Trophoblast cell (in vitro differentiated cells and primary cell): Measurements from ENCODE around the gene TRIM45.
A peak's percentile ranks its signal among the peaks of the same experiment; 100 is the strongest.
"Not testable (repeated sequence)": the region's sequence is repeated elsewhere in the genome, so short reads cannot be mapped to it uniquely, and the experiment has no call there.

Experiments
- DNase-seq, 2 donors: peaks; one replicate each; pipeline ENCODE4 v3.0.0-alpha.2; 2016
- H2AFZ ChIP-seq: 2 replicates; pipeline ENCODE4 v1.6.1; 2013; ENCODE audit warnings: low read length, moderate library complexity, mild to moderate bottlenecking; ENCODE audit not compliant: insufficient read depth, poor library complexity
- H2AK5ac ChIP-seq: 2 replicates; pipeline ENCODE4 v1.6.1; 2013; ENCODE audit warnings: mild to moderate bottlenecking, low read length
- H2BK120ac ChIP-seq: 2 replicates; pipeline ENCODE4 v1.6.1; 2013; ENCODE audit warnings: low read length, mild to moderate bottlenecking, moderate library complexity; ENCODE audit not compliant: insufficient read depth, poor library complexity
- H2BK12ac ChIP-seq: 2 replicates; pipeline ENCODE4 v1.6.1; 2013; ENCODE audit warnings: mild to moderate bottlenecking, low read length, moderate library complexity
- H2BK5ac ChIP-seq: 2 replicates; pipeline ENCODE4 v1.6.1; 2013; ENCODE audit warnings: low read length, low read depth, moderate library complexity, mild to moderate bottlenecking; ENCODE audit not compliant: poor library complexity
- H3K14ac ChIP-seq: 2 replicates; pipeline ENCODE4 v1.6.1; 2013; ENCODE audit warnings: mild to moderate bottlenecking, low read length
- H3K18ac ChIP-seq: 2 replicates; pipeline ENCODE4 v1.6.1; 2013; ENCODE audit warnings: mild to moderate bottlenecking, low read length
- H3K23ac ChIP-seq: 2 replicates; pipeline ENCODE4 v1.6.1; 2013; ENCODE audit warnings: low read length
- H3K27ac ChIP-seq: 2 replicates; pipeline ENCODE4 v1.5.1; 2013; ENCODE audit warnings: low read depth, mild to moderate bottlenecking, inconsistent platforms, low read length, moderate library complexity
- H3K27me3 ChIP-seq: 2 replicates; pipeline ENCODE4 v1.6.1; 2013; ENCODE audit warnings: inconsistent platforms, mild to moderate bottlenecking, low read length, moderate library complexity; ENCODE audit not compliant: insufficient read depth
- H3K36me3 ChIP-seq, 2 experiments: 1 replicate in 1 of 2; 2 replicates in 1 of 2; pipeline ENCODE4 v1.6.1; 2013; ENCODE audit warnings: low read length in 2 of 2, mild to moderate bottlenecking in 2 of 2, moderate library complexity in 1 of 2; ENCODE audit not compliant: insufficient read depth in 2 of 2, control insufficient read depth in 1 of 2
- H3K4ac ChIP-seq: 2 replicates; pipeline ENCODE4 v1.6.1; 2013; ENCODE audit warnings: low read depth, mild to moderate bottlenecking, low read length, moderate library complexity
- H3K4me1 ChIP-seq, 2 experiments: 1 replicate in 1 of 2; 2 replicates in 1 of 2; pipeline ENCODE4 v1.6.1; 2013; ENCODE audit warnings: low read length in 2 of 2, mild to moderate bottlenecking in 2 of 2, moderate library complexity in 1 of 2; ENCODE audit not compliant: insufficient read depth in 2 of 2, control insufficient read depth in 1 of 2
- H3K4me2 ChIP-seq: 2 replicates; pipeline ENCODE4 v1.6.1; 2013; ENCODE audit warnings: inconsistent platforms, mild to moderate bottlenecking, low read length, moderate library complexity
- H3K4me3 ChIP-seq: 2 replicates; pipeline ENCODE4 v1.5.1; 2013; ENCODE audit warnings: mild to moderate bottlenecking, low read depth, low read length, inconsistent platforms
- H3K79me1 ChIP-seq: one replicate; pipeline ENCODE4 v1.6.1; 2013; ENCODE audit warnings: low read length
- H3K79me2 ChIP-seq: 2 replicates; pipeline ENCODE4 v1.6.1; 2013; ENCODE audit warnings: low read length, mild to moderate bottlenecking; ENCODE audit not compliant: control insufficient read depth, insufficient read depth, poor library complexity
- H3K9ac ChIP-seq: 2 replicates; pipeline ENCODE4 v1.6.1; 2013; ENCODE audit warnings: mild to moderate bottlenecking, low read length
- H3K9me3 ChIP-seq: 2 replicates; pipeline ENCODE4 v1.6.1; 2013; ENCODE audit warnings: low read depth, mild to moderate bottlenecking, control low read depth, inconsistent platforms, low read length; ENCODE audit not compliant: insufficient read depth
- H4K12ac ChIP-seq: 2 replicates; pipeline ENCODE4 v1.6.1; 2013; ENCODE audit warnings: low read depth, mild to moderate bottlenecking, low read length, moderate library complexity
- H4K8ac ChIP-seq: 2 replicates; pipeline ENCODE4 v1.6.1; 2013; ENCODE audit warnings: low read depth, mild to moderate bottlenecking, low read length, moderate library complexity
- H4K91ac ChIP-seq: one replicate; pipeline ENCODE4 v1.6.1; 2013; ENCODE audit warnings: low read depth, mild to moderate bottlenecking, low read length, moderate library complexity
- WGBS: extraction: QIAGEN DNeasy Blood & Tissue Kit; methylation state at CpG from one replicate; pipeline ENCODE4 v1.1.7; 2013; ENCODE audit warnings: missing lambda C conversion rate; ENCODE audit not compliant: insufficient read length, insufficient coverage; ENCODE audit errors: extremely low coverage; 5-methylcytosine and 5-hydroxymethylcytosine counted together

TRIM45 gene

GRCh38 chr1:117104986-117105385 lies 16.6 kb downstream of the TRIM45 start:
- Histone ChIP-seq H3K36me3 (peaks cover 6 to 16% of the 10 kb centered on the region in 2 experiments), H3K79me2 (no peaks in the 10 kb centered on the region), H4K12ac (no peak overlapping the region), H3K4ac (no peak overlapping the region), H2BK120ac (no peak overlapping the region), H2BK5ac (no peak overlapping the region), H4K91ac (no peak overlapping the region), H3K23ac (no peak overlapping the region), H3K27me3 (no peaks in the 10 kb centered on the region), H3K4me3 (no peak overlapping the region), H3K79me1 (peaks cover 2% of the 10 kb centered on the region), H3K18ac (no peak overlapping the region), H2AK5ac (no peak overlapping the region), H3K4me1 (no peaks in the 10 kb centered on the region), H2BK12ac (no peak overlapping the region), H3K9me3 (no peaks in the 10 kb centered on the region), H3K27ac (no peak overlapping the region), H3K4me2 (no peak overlapping the region), H4K8ac (no peak overlapping the region), H2AFZ (no peak overlapping the region), H3K14ac (no peak overlapping the region), H3K9ac (no peak overlapping the region)
- WGBS, result no CpG with 5 or more reads among the region's 3 CpGs
- no peak for DNase-seq

- not testable (repeated sequence) for H2BK12ac ChIP-seq, H3K27me3 ChIP-seq, H3K4ac ChIP-seq, H3K79me1 ChIP-seq, H3K27ac ChIP-seq, H4K12ac ChIP-seq, H3K4me3 ChIP-seq, H3K14ac ChIP-seq, H3K4me2 ChIP-seq, H2BK5ac ChIP-seq, DNase-seq, H3K36me3 ChIP-seq, H3K79me2 ChIP-seq, H3K23ac ChIP-seq, H4K91ac ChIP-seq, H2AK5ac ChIP-seq, H4K8ac ChIP-seq, H2AFZ ChIP-seq, H3K9ac ChIP-seq, H2BK120ac ChIP-seq, H3K18ac ChIP-seq, H3K9me3 ChIP-seq
- peaks cover 2 to 10% of the 10 kb centered on the region in 2 experiments for H3K4me1 ChIP-seq
- WGBS, result no CpG with 5 or more reads among the region's 3 CpGs
These were observed 19.7 kb downstream of the TRIM45 start for GRCh38 chr1:117101858-117102257.

- no peak overlapping the region for H2BK12ac ChIP-seq
- no peak overlapping the region for H3K14ac ChIP-seq
- no peak overlapping the region for H3K4me3 ChIP-seq
- H3K79me2 ChIP-seq, result no peaks in the 10 kb centered on the region
- peak overlapping the region; percentile 48 for H3K9ac ChIP-seq
- no peak overlapping the region for H3K4ac ChIP-seq
- H3K9me3 ChIP-seq, result no peaks in the 10 kb centered on the region
- no CpG with 5 or more reads among the region's 1 CpG for WGBS
- H2BK5ac ChIP-seq, result no peak overlapping the region
- no peak for DNase-seq
- peaks cover 3 to 5% of the 10 kb centered on the region in 2 experiments for H3K36me3 ChIP-seq
- no peak overlapping the region for H2BK120ac ChIP-seq
- no peak overlapping the region for H2AK5ac ChIP-seq
- no peak overlapping the region for H4K91ac ChIP-seq
- H3K27ac ChIP-seq, result no peak overlapping the region
- H2AFZ ChIP-seq, result no peak overlapping the region
- H3K18ac ChIP-seq, result no peak overlapping the region
- H4K8ac ChIP-seq, result no peak overlapping the region
- no peak overlapping the region for H4K12ac ChIP-seq
- no peak overlapping the region for H3K23ac ChIP-seq
- H3K27me3 ChIP-seq, result no peaks in the 10 kb centered on the region
- peaks cover 10% of the 10 kb centered on the region for H3K79me1 ChIP-seq
- peaks cover 2 to 10% of the 10 kb centered on the region in 2 experiments for H3K4me1 ChIP-seq
- no peak overlapping the region for H3K4me2 ChIP-seq
These were observed 20.2 kb downstream of the TRIM45 start for GRCh38 chr1:117101334-117101733.

GRCh38 chr1:117098287-117098890 lies 23.2 kb downstream of the TRIM45 start:
- H3K4me3 ChIP-seq, result no peak overlapping the region
- H2AK5ac ChIP-seq, result no peak overlapping the region
- H3K14ac ChIP-seq, result no peak overlapping the region
- H2BK5ac ChIP-seq, result peak overlapping the region; percentile 83
- no peak overlapping the region for H4K8ac ChIP-seq
- H2BK120ac ChIP-seq, result no peak overlapping the region
- H3K9ac ChIP-seq, result no peak overlapping the region
- no peaks in the 10 kb centered on the region for H3K79me2 ChIP-seq
- peaks cover 5% of the 10 kb centered on the region in 2 experiments for H3K36me3 ChIP-seq
- H3K27ac ChIP-seq, result peak overlapping the region; percentile 89
- H3K23ac ChIP-seq, result no peak overlapping the region
- H3K79me1 ChIP-seq, result peaks cover 21% of the 10 kb centered on the region
- H4K12ac ChIP-seq, result no peak overlapping the region
- WGBS, result no CpG with 5 or more reads among the region's 4 CpGs
- H3K4me2 ChIP-seq, result peak overlapping the region; percentile 4
- H3K27me3 ChIP-seq, result no peaks in the 10 kb centered on the region
- H3K9me3 ChIP-seq, result no peaks in the 10 kb centered on the region
- H2BK12ac ChIP-seq, result no peak overlapping the region
- H3K18ac ChIP-seq, result no peak overlapping the region
- H2AFZ ChIP-seq, result no peak overlapping the region
- no peak overlapping the region for H4K91ac ChIP-seq
- peak; percentile 50 to 78 for DNase-seq
- no peak overlapping the region for H3K4ac ChIP-seq
- peaks cover 10 to 22% of the 10 kb centered on the region in 2 experiments for H3K4me1 ChIP-seq
